Gastrocnemius medialis (tissue), 4 donors: Measurements from ENCODE around the gene PHRF1.

Experiments used
- POLR2A ChIP-seq, 2 donors: fragments of 450-650 bp; IDR thresholded peaks; one replicate each; pipeline ENCODE4 v1.6.1; 2017; ENCODE audit warnings: antibody characterized with exemption in 2 of 2, mild to moderate bottlenecking in 2 of 2, moderate library complexity in 2 of 2
- TF ChIP-seq, protein P1 (sequence below), 5 experiments: fragments of 450-650 bp in 3 of 5; fragments of 200-600 bp in 2 of 5; sonication (generic) in 2 of 5; IDR thresholded peaks in 4 of 5; conservative IDR thresholded peaks in 1 of 5; 1 replicate in 4 of 5; 2 replicates in 1 of 5; pipeline ENCODE4 v1.5.1; 2016 to 2019; ENCODE audit warnings: antibody characterized with exemption in 5 of 5, mild to moderate bottlenecking in 3 of 5, moderate library complexity in 3 of 5

- TF ChIP-seq, protein P1, sequence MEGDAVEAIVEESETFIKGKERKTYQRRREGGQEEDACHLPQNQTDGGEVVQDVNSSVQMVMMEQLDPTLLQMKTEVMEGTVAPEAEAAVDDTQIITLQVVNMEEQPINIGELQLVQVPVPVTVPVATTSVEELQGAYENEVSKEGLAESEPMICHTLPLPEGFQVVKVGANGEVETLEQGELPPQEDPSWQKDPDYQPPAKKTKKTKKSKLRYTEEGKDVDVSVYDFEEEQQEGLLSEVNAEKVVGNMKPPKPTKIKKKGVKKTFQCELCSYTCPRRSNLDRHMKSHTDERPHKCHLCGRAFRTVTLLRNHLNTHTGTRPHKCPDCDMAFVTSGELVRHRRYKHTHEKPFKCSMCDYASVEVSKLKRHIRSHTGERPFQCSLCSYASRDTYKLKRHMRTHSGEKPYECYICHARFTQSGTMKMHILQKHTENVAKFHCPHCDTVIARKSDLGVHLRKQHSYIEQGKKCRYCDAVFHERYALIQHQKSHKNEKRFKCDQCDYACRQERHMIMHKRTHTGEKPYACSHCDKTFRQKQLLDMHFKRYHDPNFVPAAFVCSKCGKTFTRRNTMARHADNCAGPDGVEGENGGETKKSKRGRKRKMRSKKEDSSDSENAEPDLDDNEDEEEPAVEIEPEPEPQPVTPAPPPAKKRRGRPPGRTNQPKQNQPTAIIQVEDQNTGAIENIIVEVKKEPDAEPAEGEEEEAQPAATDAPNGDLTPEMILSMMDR (IDR thresholded peaks at IDR 0.05 in 4 of 5, conservative IDR thresholded peaks at IDR 0.05 in 1 of 5) = no peak
- no peak for TF ChIP-seq POLR2A (IDR thresholded peaks at IDR 0.05)
Measured at GRCh38 chr11:581342-581741, 5.1 kb downstream of the PHRF1 start.
